Activated CD8-positive, alpha-beta memory T cell treated with anti-CD3 and anti-CD28 coated beads for 4 hours (primary cell): ENCODE results near the gene VPS41.

Experiments used
- DNase-seq, 2 donors: peaks; one replicate each; pipeline ENCODE4 v3.0.0-alpha.2; 2020; ENCODE audit warnings: low read depth in 2 of 2

Gene VPS41

DNA sequence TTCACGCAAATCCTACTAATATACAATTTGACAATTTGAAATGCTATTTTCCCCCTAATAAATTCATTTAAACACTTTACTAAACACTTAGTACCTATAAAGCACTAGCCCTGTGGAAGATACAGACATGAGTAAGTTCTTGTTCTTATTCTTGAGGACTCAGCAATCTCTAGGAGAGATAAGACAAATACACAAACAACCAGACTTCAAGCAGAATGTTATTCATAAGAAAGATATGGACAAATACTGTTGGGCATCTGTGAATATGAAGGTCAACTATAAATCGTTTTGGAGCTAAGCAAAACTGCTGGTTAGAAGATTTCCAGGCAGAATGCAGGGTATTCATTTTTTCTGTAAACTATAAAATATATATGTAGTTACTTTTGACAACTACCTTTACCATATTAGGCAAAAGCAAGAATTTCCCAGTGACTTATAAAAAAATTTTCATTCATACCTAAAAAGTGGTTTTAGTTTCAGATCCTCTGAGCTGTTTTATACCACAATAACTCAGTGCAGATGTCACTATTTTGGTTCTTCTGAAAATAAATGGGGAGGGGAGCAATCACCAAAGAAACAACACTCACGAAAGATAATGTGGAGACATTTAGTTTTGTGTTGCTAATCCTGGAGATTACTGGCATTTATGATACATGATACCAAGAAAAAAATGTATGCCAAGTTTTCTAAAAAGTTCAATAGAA lies 3.8 kb downstream of the VPS41 start:
- no peak for DNase-seq

DNA sequence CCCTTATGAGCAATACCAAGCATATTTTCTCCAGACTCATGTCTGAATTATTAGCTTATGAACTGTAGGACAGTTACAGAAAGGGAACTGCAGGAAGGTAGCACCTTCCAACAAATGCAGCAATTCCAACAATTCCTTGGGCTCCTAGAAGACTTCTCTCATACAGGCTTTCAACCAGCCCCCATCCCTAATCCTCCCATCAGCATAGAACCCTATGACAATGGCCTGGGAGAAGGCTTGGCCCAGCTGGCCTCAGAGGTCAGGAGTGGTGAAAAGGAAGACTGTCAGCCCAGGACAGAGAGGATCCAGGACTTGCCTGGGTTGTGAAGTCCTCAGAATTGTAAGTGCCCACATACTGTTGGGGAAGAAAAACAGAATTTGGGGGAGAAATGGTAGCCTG lies 5.9 kb downstream of the VPS41 start:
- DNase-seq, result no peak

DNA sequence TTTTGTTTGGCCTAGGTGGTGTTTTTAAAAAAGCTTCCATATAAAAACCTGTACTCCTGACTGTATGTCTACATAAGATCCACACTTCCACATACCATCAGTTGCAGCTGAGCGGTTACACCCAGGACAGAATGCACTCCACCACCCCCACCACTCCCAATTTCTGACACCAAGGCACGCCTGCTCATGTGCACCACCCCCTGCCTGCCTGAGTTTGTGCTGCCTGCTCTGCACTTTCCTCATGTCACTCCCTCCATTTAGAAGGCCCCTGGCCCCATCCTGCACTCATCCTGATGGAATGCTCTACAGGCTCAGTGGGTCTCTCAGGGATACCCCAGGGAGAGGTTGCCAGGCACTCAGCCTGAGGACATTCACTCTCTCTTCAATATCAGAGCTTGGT lies 6.5 kb downstream of the VPS41 start:
- DNase-seq, result no peak

DNA sequence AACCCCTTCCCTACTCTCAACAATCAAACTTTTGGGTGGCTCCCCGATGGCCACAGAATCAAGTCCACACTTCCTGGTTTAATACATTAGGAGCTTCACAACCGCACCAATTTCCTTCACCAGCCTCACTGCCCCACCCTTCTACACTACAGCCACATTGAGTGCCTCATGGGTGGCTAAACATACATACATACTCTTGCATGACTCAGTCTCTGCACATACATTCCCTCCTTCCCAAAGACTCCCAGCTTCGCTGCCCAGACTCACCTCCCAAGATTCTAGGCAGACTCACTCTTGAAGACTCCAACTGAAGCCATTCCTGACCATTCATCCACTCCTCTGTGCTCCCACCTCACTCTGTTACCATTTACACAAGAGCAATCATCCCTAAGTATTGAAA lies 15.9 kb downstream of the VPS41 start:
- DNase-seq, result no peak

DNA sequence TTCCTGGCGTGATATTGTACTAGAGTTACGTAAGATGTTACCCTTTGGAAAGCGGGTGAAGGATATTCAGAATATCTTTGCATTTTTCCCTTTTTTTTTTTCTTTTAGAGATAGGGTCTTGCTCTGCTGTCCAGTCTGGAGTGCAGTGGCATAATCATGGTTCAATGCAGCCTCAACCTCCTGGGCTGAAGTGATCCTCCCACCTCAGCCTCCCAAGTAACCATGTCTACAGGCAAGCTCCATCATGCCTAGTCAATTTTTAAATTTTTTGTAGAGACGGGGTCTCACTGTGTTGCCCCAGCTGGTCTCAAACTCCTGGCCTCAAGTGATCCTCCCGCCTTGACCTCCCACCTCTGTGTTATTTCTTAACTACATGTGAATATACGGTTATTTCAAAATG lies 18.4 kb downstream of the VPS41 start:
- no peak for DNase-seq

DNA sequence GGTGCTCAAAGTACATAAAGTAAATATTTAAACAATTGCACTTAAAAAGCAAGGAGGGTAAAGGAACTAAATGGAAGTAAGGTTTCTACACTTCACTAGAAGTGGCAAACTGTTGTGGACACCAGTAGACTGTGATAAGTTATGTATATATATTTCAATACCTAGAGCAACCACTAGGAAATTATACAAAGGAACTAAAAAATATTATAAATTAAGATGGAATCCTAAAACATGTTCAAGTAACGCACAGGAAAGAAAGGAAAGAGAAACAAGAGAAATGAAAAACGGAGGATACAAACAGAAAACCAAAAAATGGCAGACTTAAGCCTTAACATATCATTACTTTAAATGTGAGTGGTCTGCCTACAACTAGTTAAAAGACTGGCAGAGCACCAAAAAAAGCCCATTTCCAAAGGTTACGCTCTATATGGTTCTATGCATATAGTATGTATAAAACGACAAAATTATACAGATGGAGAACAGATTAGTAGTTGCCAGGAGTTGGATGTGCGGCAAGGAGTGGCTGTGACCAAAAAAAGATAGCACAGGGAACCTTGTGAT lies 19.0 kb downstream of the VPS41 start:
- DNase-seq, result no peak

DNA sequence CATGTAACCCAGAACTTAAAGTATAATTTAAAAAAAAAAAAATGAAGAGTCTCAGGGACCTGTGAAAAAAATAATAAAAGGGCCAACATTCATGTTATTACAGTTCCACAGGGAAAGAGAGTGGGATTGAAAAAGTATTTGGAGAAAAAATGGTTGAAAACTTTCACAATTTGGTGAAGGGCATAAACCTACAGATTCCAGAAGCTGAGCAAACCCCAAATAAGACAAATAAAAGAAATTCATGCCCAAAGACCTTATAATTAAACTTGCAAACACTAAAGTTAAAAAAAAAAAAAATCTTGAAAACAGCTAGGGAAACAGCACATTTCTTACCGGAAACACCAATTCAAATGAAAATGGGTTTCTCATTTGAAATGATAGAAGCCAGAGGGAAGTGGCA lies 19.9 kb downstream of the VPS41 start:
- no peak for DNase-seq

DNA sequence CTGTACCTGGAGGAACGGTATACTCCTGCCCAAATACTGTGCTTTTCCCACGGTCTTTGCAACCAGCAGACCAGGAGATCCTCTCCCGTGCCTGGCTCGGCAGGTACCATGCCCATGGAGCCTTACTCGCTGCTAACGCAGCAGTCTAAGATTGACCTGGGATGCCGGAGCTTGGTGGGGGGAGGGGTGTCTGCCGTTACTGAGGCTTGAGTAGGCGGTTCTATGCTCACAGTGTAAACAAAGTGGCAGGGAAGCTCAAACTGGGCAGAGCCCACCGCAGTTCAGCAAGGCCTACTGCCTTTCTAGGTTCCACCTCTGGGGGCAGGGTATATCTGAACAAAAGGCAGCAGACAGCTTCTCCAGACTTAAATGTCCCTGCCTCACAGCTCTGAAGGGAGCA lies 22.7 kb downstream of the VPS41 start:
- DNase-seq, result no peak

DNA sequence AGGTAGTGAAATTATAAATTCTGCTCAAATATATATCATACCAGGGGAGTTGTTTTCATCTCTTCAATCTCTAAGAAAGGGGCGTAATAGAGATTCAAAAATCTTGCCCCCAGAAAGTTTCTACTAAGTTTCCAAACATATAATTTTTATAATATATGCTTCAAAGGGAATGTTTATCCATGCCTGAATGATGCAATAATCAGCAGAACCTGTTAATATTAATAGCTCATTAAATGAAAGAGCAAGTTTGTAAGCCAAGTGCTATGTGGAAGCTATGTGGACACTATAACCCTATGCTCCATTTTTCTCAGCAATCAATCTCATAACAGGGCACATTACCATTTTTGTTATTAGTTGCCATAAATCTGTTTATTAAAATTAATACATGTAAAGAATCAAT lies 25.3 kb downstream of the VPS41 start:
- DNase-seq, result no peak

DNA sequence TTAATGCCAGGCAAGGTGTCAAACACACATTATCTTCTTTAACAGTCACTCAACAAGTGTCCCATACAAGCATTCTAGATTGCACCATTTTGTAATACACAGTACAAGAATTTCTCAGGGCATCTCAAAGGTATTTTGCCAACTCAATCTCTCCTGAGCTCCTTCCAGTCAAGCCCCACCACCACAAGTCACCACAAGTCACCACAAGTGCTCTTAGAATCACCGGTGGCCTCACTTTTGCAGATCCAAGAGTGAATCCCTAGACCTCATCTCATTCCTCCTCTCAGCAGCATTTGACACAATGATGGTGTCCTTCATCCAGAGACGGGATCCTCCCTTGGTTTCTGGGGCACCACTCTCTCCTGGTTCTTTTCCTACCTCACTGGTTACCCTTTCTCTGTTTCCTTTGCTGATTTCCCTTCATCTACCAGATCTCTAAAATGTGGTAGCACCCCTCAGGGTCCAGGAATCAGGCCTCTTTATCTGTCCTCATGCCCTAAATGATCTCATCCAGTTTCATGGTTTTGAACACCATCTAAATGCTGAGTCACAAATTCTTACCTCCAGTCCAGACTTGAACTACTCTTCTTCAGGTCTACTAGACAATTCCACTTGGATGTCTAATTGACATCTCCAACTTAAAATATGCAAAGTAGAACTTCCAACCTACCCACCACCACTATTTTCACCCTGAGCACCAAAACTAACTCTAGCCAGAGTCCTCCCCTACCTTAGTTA lies 26.9 kb downstream of the VPS41 start:
- no peak for DNase-seq

DNA sequence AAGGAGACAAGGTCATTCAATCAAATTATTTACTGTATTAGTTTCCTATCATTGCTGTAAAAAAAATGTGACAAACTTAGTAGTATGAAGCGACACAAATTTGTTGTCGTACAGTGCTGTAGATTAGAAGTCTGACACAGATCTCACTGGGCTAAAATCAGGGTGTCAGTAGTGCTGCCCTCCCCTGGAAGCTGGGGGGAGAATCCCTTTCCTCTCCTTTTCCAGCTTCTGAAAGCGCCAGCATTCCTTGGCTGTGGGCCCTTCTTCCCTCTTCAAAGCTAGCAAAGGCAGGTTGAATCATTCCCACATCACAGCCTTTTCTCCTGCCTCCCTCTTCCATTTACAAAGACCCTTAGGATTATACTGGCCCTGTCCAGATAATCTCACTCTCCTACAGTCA lies 28.0 kb downstream of the VPS41 start:
- DNase-seq, result no peak

DNA sequence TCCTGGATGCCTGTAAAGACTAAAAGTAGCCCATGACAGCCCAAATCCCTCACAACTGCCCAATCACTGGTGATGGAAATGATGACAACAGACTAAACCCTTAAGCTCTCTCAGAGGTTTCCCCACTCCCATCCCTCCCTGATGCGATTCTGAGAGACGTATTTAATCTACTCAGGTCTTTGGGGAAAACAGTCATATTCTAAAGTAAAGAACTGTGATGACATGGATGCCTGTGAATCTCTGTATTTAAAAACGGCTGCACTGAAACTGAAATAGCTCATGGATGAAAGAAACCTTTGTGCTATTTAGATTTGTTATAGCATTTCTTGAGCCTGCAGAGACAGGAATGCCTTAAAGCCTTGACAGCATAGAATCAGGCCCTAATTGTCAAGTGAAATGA lies 28.5 kb downstream of the VPS41 start:
- no peak for DNase-seq

DNA sequence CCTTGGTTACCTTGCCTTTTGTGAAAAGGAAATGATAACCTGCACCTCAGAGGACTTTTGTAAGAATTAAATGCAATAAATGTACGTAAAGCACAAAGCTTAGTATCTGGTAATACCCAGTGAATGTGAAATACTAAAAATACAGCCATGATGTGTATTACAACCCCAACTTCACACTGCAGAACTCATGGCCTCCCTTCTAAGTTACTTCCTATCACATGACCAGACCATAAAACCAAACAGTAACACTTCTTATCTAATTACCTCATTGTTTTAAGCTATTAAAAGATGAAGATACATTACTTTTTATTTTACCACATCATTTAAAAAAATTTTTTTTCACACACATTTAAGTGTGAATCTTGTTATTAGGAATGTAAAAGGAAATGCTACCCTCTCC lies 29.0 kb downstream of the VPS41 start:
- DNase-seq, result no peak

DNA sequence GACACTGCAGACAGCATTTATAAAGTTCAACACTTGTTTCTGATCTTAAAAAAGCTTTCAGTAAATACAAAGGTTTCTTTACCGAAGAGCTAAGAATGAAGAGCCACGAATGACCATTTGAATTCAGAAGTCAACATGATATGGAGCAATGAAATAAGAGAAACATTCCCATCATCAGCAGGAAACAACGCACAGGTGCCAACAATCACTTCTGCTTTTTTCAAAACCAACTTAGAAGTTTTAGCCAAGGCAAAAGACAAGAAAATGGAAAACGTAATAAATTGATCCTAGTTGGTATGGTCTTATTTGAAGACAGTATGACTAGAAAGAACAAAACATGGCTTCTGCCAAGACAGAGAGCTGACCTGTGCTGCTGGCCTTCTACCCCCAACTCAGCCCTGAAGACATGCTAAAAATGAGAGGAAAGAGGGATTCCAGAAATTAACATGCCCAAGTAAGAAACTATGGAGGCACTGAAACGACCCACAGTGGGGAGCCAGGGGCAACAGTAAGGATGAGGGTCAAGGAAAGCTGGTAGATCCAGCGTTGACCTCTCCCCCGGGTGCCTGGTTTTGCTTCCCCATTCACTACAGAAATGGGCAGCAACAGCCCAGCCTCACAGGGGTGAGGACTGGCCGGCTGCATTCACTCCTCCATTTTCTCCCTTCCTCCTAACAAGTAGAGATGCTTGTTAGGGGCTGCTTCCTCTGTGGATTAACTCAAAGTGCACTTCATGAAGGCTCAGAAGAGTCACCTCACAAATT lies 30.1 kb downstream of the VPS41 start:
- no peak for DNase-seq

DNA sequence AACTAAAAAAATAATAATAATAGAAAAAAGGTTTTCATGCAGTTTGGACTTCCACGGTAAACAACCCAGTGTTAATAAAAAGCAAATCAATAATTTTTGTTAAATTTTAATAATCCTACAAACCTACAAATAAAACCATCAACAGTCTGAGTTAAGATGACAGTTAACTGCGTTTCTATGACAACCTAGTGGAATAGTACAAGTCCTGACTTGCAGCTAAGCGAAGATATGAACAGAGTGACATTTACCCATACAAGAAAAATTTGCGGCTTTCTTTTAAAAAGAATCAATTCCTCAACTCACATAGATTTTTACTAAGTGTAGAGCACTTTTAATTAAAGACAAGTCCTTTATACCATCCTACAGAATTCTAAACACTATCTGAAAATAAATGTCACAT lies 35.6 kb downstream of the VPS41 start:
- DNase-seq, result no peak

DNA sequence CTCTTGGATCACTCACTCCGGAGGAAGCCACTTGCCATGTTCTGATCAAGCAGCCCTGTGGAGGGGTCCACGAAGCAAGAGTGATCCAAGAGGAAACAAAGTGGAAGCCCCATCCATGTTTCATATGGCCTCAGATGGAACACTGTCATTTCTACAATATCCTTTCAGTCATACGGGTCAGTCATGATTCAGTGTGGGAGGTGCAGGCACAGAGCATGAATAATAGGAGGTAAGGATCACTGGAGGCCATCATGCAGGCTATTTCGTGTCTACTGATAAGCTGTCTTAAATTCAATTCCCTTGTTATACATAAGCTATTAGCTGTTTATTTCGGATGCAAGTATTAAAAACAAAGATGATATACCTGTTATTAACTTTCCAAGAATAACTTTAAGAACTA lies 36.8 kb downstream of the VPS41 start:
- DNase-seq, result no peak

DNA sequence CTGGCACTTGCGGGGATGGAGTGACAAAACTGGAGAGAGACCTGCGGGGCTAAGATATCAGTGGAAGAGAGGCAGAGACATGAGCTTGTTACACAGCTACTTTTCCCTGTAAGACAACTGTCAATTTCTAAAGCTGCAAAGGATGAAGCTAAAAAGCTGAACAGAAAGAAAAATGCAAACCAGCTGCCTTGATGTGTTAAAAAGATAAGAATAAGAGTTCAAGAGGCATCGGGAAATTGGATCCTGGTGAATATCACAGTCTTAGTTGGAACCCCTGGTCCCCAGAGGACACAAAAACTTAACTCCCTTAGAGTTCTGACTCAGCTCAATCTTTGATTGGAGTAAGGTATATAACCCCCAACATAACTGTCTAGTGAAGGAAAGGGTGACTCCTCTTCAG lies 38.8 kb downstream of the VPS41 start:
- no peak for DNase-seq

DNA sequence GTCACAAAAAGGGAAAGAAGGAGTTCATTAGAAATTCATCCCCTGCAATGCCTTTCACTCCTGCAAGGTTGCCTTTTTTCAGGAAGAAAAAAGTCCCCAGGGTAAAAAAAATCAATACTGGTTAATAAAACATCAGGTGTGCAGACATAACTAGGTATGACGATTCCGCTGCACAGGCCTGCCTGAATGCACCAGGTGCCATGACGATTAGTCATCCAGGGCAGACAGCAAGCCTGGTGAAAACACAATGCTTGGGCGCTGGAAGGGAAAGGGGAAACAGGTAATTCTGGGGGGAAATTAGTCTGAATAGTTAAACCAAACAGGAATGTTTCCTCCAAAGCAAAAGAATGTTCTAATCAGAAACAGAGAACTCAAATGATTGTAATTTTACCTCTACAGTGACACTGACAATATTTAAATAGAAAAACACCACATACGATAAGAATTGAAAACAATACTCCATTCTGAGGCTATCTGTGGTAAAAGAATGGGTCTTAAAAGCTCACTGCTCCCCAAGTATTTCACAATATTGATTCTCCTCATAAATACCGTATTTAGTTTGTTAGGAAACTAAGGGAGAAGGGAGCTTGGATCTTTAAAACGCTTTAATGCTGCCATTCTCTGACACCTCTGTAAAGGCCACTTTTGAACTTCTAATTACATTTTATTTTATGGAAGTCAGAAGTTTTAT lies 45.2 kb downstream of the VPS41 start:
- DNase-seq, result no peak

DNA sequence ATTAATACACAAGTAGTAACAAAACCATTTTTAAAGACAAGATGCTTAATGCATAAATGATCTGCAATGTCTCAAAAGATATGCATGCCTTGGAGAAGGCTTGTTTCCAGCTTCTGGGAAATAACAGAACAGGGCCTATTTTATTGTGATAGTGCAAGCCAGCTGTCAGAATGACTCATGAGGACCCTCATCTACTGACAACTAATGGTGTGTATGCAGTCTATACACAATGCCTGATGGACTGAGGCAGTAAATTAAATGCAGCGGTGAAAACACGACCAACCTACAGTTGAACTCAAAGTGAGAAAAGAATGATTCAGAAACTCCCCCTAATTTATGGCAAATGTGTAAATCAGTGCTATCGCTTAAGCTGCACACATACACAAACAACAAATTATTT lies 46.3 kb downstream of the VPS41 start:
- DNase-seq, result no peak

DNA sequence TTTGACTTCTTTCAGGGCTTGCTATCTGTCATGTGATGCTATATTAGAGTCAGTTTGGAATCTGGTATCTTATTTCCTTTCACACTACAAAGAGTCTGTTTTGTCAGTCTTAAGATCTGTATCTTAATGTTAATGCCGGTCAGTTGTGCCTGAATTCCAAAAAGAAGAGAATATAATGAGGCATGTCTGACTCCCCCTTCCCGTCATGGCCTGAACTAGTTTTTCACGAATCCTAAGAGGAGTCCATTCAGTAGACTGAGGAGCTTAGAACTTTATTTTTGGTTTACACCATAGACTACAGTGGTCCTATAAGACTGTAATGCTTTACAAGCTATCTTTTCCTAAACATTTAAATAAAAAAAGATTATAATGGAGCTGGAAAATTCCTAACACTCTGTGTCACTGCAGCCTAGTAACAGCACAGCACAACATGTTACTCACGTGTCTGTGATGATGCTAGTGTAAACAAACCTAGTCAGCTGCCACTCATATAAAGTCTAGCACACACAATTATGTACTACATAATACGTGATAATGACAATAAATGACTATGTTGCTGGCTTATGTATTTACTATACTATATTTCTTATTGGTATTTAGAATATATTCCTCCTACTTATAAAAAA lies 50.6 kb downstream of the VPS41 start:
- no peak for DNase-seq

DNA sequence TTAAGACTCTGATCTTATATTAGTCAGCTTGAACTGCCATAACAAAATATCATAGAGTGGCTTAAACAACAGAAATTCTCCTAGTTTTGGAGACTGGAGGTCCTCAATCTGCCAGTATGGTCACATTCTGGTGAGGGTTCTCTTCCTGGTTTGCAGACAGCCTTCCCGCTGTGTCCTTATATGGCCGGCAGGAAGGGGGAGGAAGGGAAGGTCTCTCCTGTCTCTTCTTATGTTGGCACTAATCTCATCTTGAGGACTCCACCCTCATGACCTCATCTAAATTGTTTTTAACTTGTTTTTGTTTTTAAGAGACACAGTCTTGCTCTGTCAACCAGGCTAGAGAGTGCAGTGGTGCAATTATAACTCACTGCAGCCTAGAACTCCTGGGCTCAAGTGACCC lies 53.1 kb downstream of the VPS41 start:
- DNase-seq, result no peak

DNA sequence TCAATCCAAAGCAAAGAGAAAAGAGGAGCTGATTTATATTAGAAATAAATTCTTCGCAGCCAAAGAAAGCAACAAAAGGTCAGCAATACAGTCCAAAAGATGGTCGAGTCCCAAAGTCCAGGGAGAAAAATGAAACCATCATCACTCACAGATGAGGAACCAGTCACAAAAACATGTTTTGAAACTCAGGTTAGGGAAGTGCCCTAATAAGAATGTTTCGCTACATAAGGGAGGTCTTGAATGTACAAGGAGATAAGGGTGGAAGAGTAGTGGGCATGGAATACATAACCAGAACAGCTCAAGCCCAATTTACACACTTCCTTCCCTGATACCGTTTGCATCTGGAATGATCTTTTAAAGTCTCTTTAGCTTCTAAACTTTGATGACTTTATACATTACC lies 53.6 kb downstream of the VPS41 start:
- DNase-seq, result no peak
